Bone marrow (tissue), 2 donors: ENCODE measurements around the gene CHRNA10.

Experiments
- DNase-seq, 2 donors: peaks; one replicate each; lab custom pipeline; 2025; lab: John Stamatoyannopoulos, UW

CHRNA10 gene

GRCh38 chr11:3671334-3672254 is at the start of gene CHRNA10:
Gene CHRNA10, minus strand, starts transcription at chr11:3671384. Its CDS starts 72 bp downstream, at chr11:3671312.
- DNase-seq = no peak

GRCh38 chr11:3712274-3712673 is 41.1 kb upstream of the CHRNA10 start:
- no peak for DNase-seq

GRCh38 chr11:3710485-3711259 is 39.5 kb upstream of the CHRNA10 start:
- no peak for DNase-seq

- no peak for DNase-seq
These were observed 38.8 kb upstream of the CHRNA10 start for GRCh38 chr11:3709977-3710376.

- DNase-seq = no peak
These were observed 36.0 kb upstream of the CHRNA10 start for GRCh38 chr11:3707176-3707575.

GRCh38 chr11:3703383-3703782 is 32.2 kb upstream of the CHRNA10 start:
- no peak for DNase-seq

GRCh38 chr11:3700910-3701309 is 29.7 kb upstream of the CHRNA10 start:
- no peak for DNase-seq

- DNase-seq = no peak
These were observed 29.2 kb upstream of the CHRNA10 start for GRCh38 chr11:3700410-3700809.

- DNase-seq = no peak
These were observed 15.6 kb upstream of the CHRNA10 start for GRCh38 chr11:3686751-3687150.

GRCh38 chr11:3685923-3686322 is 14.7 kb upstream of the CHRNA10 start:
- no peak for DNase-seq

- DNase-seq = no peak
These were observed 13.6 kb upstream of the CHRNA10 start for GRCh38 chr11:3684819-3685172.

GRCh38 chr11:3684129-3684818 is 13.1 kb upstream of the CHRNA10 start:
- DNase-seq = no peak

- no peak for DNase-seq
These were observed 11.9 kb upstream of the CHRNA10 start for GRCh38 chr11:3683039-3683438.

- DNase-seq = no peak
These were observed 7.9 kb upstream of the CHRNA10 start for GRCh38 chr11:3679077-3679476.

GRCh38 chr11:3675971-3676370 is 4.8 kb upstream of the CHRNA10 start:
- DNase-seq = no peak

GRCh38 chr11:3674189-3674588 is 3.0 kb upstream of the CHRNA10 start:
- DNase-seq = no peak

- no peak for DNase-seq
These were observed 1.4 kb downstream of the CHRNA10 start for GRCh38 chr11:3669742-3670183.

GRCh38 chr11:3669128-3669527 is 2.1 kb downstream of the CHRNA10 start:
- DNase-seq = no peak

GRCh38 chr11:3667149-3668035 is 3.8 kb downstream of the CHRNA10 start:
- DNase-seq = no peak

GRCh38 chr11:3666023-3666530 is 5.1 kb downstream of the CHRNA10 start:
- no peak for DNase-seq

- DNase-seq = peak in 1 of 2 donors; percentile 26
These were observed 5.7 kb downstream of the CHRNA10 start for GRCh38 chr11:3665336-3666022.
